Muscle of leg (tissue), 11 donors: ENCODE data around the gene GRIA4. TPM values are rescaled to one million over a fixed set of nuclear protein-coding genes. Genes with fewer than 3 reads are reported as not detected.
A peak's percentile ranks its signal among the peaks of the same experiment; 100 is the strongest.

Experiments
- DNase-seq: peaks from one replicate; pipeline ENCODE4 v3.0.0; 2013
- H3K27ac ChIP-seq: one replicate; pipeline ENCODE4 v1.5.1; 2013; ENCODE audit warnings: mild to moderate bottlenecking, low read length, control low read depth
- H3K27me3 ChIP-seq: one replicate; pipeline ENCODE4 v1.6.1; 2013; ENCODE audit warnings: low read length; ENCODE audit not compliant: control insufficient read depth, insufficient read depth
- H3K36me3 ChIP-seq: one replicate; pipeline ENCODE4 v1.6.1; 2013; ENCODE audit warnings: low read length; ENCODE audit not compliant: control insufficient read depth, insufficient read depth
- H3K4me1 ChIP-seq: one replicate; pipeline ENCODE4 v1.6.1; 2013; ENCODE audit warnings: low read length; ENCODE audit not compliant: control insufficient read depth, insufficient read depth
- H3K4me3 ChIP-seq: one replicate; pipeline ENCODE4 v1.5.1; 2013; ENCODE audit warnings: low read length, control low read depth
- H3K9me3 ChIP-seq: replicated peaks from 2 replicates; pipeline ENCODE4 v1.6.1; 2013; ENCODE audit warnings: low read depth, low read length; ENCODE audit not compliant: control insufficient read depth
- WGBS: methylation state at CpG from one replicate; pipeline ENCODE4 v1.1.5; 2013; ENCODE audit warnings: missing lambda C conversion rate; ENCODE audit not compliant: insufficient coverage; 5-methylcytosine and 5-hydroxymethylcytosine counted together
- polyA plus RNA-seq, 8 donors: library from polyadenylated mRNA; unstranded; fragments of 120-200 nt; gene quantifications; one replicate each; pipeline versions ENCODE4 v1.2.1 to v1.2.3, GENCODE V29; 2013; ENCODE audit warnings: inconsistent platforms in 1 of 8, low replicate concordance in 1 of 8; ENCODE audit not compliant: insufficient read length in 8 of 8, insufficient read depth in 1 of 8
- total RNA-seq: library from RNA; stranded (reverse); fragments of 120-200 nt; gene quantifications from one replicate; pipeline ENCODE4 v1.2.4, GENCODE V29; 2013

GRIA4 gene
- total and polyA plus RNA-seq, 9 donors: 2.7 to 14.6 (median 7.8) TPM

GRCh38 chr11:105953886-105954285 lies 344.0 kb downstream of the GRIA4 start:
- Histone ChIP-seq H3K27me3 (no peaks in the 10 kb centered on the region), H3K9me3 (no peaks in the 10 kb centered on the region), H3K27ac (no peak overlapping the region), H3K4me3 (no peak overlapping the region), H3K36me3 (no peaks in the 10 kb centered on the region), H3K4me1 (no peaks in the 10 kb centered on the region)
- DNase-seq: no peak

- Histone ChIP-seq H3K27me3 (no peaks in the 10 kb centered on the region), H3K27ac (no peak overlapping the region), H3K4me3 (no peak overlapping the region), H3K9me3 (no peaks in the 10 kb centered on the region), H3K4me1 (no peaks in the 10 kb centered on the region), H3K36me3 (no peaks in the 10 kb centered on the region)
- WGBS: 81% methylated on average over 11 of the region's 22 CpGs
- DNase-seq: no peak
These were observed 350.7 kb downstream of the GRIA4 start for GRCh38 chr11:105960252-105961245.

- Histone ChIP-seq H3K9me3 (no peaks in the 10 kb centered on the region), H3K36me3 (no peaks in the 10 kb centered on the region), H3K27me3 (no peaks in the 10 kb centered on the region), H3K27ac (no peak overlapping the region), H3K4me3 (no peak overlapping the region), H3K4me1 (no peaks in the 10 kb centered on the region)
- WGBS: no CpG with 5 or more reads among the region's 3 CpGs
- DNase-seq: peak; percentile 13
These were observed 358.3 kb downstream of the GRIA4 start for GRCh38 chr11:105968021-105968697.

- no peaks in the 10 kb centered on the region for H3K4me1 ChIP-seq
- no peaks in the 10 kb centered on the region for H3K9me3 ChIP-seq
- no CpG with 5 or more reads among the region's 1 CpG for WGBS
- H3K36me3 ChIP-seq: no peaks in the 10 kb centered on the region
- H3K4me3 ChIP-seq: no peak overlapping the region
- H3K27me3 ChIP-seq: no peaks in the 10 kb centered on the region
- H3K27ac ChIP-seq: no peak overlapping the region
- DNase-seq: no peak
These were observed 359.9 kb downstream of the GRIA4 start for GRCh38 chr11:105969756-105970155.

- Histone ChIP-seq H3K4me3 (no peak overlapping the region), H3K27ac (no peak overlapping the region), H3K27me3 (no peaks in the 10 kb centered on the region), H3K36me3 (no peaks in the 10 kb centered on the region), H3K4me1 (no peaks in the 10 kb centered on the region), H3K9me3 (no peaks in the 10 kb centered on the region)
- no peak for DNase-seq
- no CpG with 5 or more reads among the region's 1 CpG for WGBS
These were observed 365.3 kb downstream of the GRIA4 start for GRCh38 chr11:105975128-105975527.

GRCh38 chr11:105979997-105980703 lies 370.3 kb downstream of the GRIA4 start:
- H3K36me3 ChIP-seq: no peaks in the 10 kb centered on the region

GRCh38 chr11:105986554-105986953 lies 376.7 kb downstream of the GRIA4 start:
- no peaks in the 10 kb centered on the region for H3K36me3 ChIP-seq
- no peaks in the 10 kb centered on the region for H3K27me3 ChIP-seq
- no peak overlapping the region for H3K27ac ChIP-seq
- no peaks in the 10 kb centered on the region for H3K4me1 ChIP-seq
- H3K4me3 ChIP-seq: no peak overlapping the region
- H3K9me3 ChIP-seq: no peaks in the 10 kb centered on the region
- DNase-seq: no peak
- WGBS: 67% methylated on average over 1 of the region's 2 CpGs

More at GRCh38 chr11:105979997-105980703, 370.3 kb downstream of the GRIA4 start:
- Histone ChIP-seq H3K4me1 (no peaks in the 10 kb centered on the region), H3K4me3 (no peak overlapping the region), H3K9me3 (no peaks in the 10 kb centered on the region), H3K27ac (no peak overlapping the region), H3K27me3 (no peaks in the 10 kb centered on the region)
- DNase-seq: no peak
- 94% methylated on average over 2 of the region's 10 CpGs for WGBS

GRCh38 chr11:105988197-105988596 lies 378.3 kb downstream of the GRIA4 start:
- 100% methylated on average over 1 of the region's 3 CpGs for WGBS
- no peaks in the 10 kb centered on the region for H3K9me3 ChIP-seq
- DNase-seq: no peak
- no peaks in the 10 kb centered on the region for H3K4me1 ChIP-seq
- H3K4me3 ChIP-seq: no peak overlapping the region
- H3K36me3 ChIP-seq: no peaks in the 10 kb centered on the region
- no peak overlapping the region for H3K27ac ChIP-seq
- no peaks in the 10 kb centered on the region for H3K27me3 ChIP-seq

GRCh38 chr11:105989124-105989523 lies 379.3 kb downstream of the GRIA4 start:
- no peak overlapping the region for H3K4me3 ChIP-seq
- no peak overlapping the region for H3K27ac ChIP-seq
- no peaks in the 10 kb centered on the region for H3K36me3 ChIP-seq
- WGBS: no CpG with 5 or more reads among the region's 2 CpGs
- H3K9me3 ChIP-seq: peaks cover 5% of the 10 kb centered on the region
- DNase-seq: no peak
- no peaks in the 10 kb centered on the region for H3K4me1 ChIP-seq
- H3K27me3 ChIP-seq: no peaks in the 10 kb centered on the region

GRCh38 chr11:105991888-105992287 lies 382.0 kb downstream of the GRIA4 start:
- H3K27ac ChIP-seq: no peak overlapping the region
- no CpG with 5 or more reads among the region's 4 CpGs for WGBS
- no peak overlapping the region for H3K4me3 ChIP-seq
- H3K4me1 ChIP-seq: no peaks in the 10 kb centered on the region
- peaks cover 10% of the 10 kb centered on the region for H3K36me3 ChIP-seq
- peaks cover 6% of the 10 kb centered on the region for H3K9me3 ChIP-seq
- no peak for DNase-seq
- H3K27me3 ChIP-seq: no peaks in the 10 kb centered on the region
